Keratinocyte (primary cell): Measurements from ENCODE around the gene DCST1. TPM values are rescaled to one million over a fixed set of nuclear protein-coding genes. Genes with fewer than 3 reads are reported as not detected.

Source experiments
- DNase-seq: peaks from one replicate; pipeline ENCODE4 v3.0.0-alpha.2; 2011; ENCODE audit warnings: low read depth, missing footprints, low spot score
- FAIRE-seq: peaks from 2 replicates; lab custom pipeline; 2011; peaks lifted over from hg19 to GRCh38; lab: Jason Lieb, UNC
- H2AFZ ChIP-seq: 2 replicates; pipeline ENCODE4 v1.6.0; 2012; ENCODE audit warnings: low read length, control low read depth, inconsistent platforms; ENCODE audit not compliant: control insufficient read depth
- H3K27ac ChIP-seq: 2 replicates; pipeline ENCODE4 v1.5.1; 2011; ENCODE audit warnings: low read length; ENCODE audit not compliant: control insufficient read depth, insufficient read depth
- H3K27me3 ChIP-seq: 3 replicates; pipeline ENCODE4 v1.6.0; 2011; ENCODE audit warnings: low read length; ENCODE audit not compliant: control insufficient read depth, insufficient read depth; ENCODE audit errors: extremely low read depth
- H3K36me3 ChIP-seq, 2 experiments: 2 replicates in 1 of 2; 3 replicates in 1 of 2; pipeline ENCODE4 v1.5.1; 2011; ENCODE audit warnings: low read length in 2 of 2, mild to moderate bottlenecking in 1 of 2; ENCODE audit not compliant: control insufficient read depth in 2 of 2, insufficient read depth in 2 of 2; ENCODE audit errors: extremely low read depth in 1 of 2
- H3K4me1 ChIP-seq: 3 replicates; pipeline ENCODE4 v1.5.1; 2011; ENCODE audit warnings: low read length; ENCODE audit not compliant: control insufficient read depth, insufficient read depth; ENCODE audit errors: extremely low read depth
- H3K4me2 ChIP-seq: 3 replicates; pipeline ENCODE4 v1.6.0; 2011; ENCODE audit warnings: low read depth, low read length; ENCODE audit not compliant: control insufficient read depth, insufficient read depth; ENCODE audit errors: extremely low read depth
- H3K4me3 ChIP-seq, 3 experiments: fragments of 200-600 bp in 1 of 3; sonication (generic) in 1 of 3; 2 replicates in 2 of 3; 3 replicates in 1 of 3; pipeline ENCODE4 v1.5.1; 2011 to 2016; ENCODE audit warnings: low read length in 3 of 3, mild to moderate bottlenecking in 3 of 3, control low read depth in 2 of 3, inconsistent platforms in 1 of 3, low read depth in 1 of 3, mixed read lengths in 1 of 3, mixed run types in 1 of 3, moderate library complexity in 1 of 3; ENCODE audit not compliant: control insufficient read depth in 2 of 3, insufficient read depth in 2 of 3; ENCODE audit errors: extremely low read depth in 1 of 3
- H3K79me2 ChIP-seq: 2 replicates; pipeline ENCODE4 v1.6.0; 2012; ENCODE audit warnings: low read length; ENCODE audit not compliant: control insufficient read depth, insufficient read depth
- H3K9ac ChIP-seq: 3 replicates; pipeline ENCODE4 v1.6.0; 2011; ENCODE audit warnings: low read length; ENCODE audit not compliant: control insufficient read depth, insufficient read depth; ENCODE audit errors: extremely low read depth
- H3K9me1 ChIP-seq: 3 replicates; pipeline ENCODE4 v1.6.0; 2011; ENCODE audit warnings: low read length; ENCODE audit not compliant: control insufficient read depth, insufficient read depth; ENCODE audit errors: extremely low read depth
- H3K9me3 ChIP-seq: 2 replicates; pipeline ENCODE4 v1.5.1; 2012; ENCODE audit warnings: low read depth, low read length; ENCODE audit not compliant: control insufficient read depth
- H4K20me1 ChIP-seq: 3 replicates; pipeline ENCODE4 v1.6.0; 2011; ENCODE audit warnings: low read length; ENCODE audit not compliant: control insufficient read depth, insufficient read depth; ENCODE audit errors: extremely low read depth
- CTCF ChIP-seq, 3 experiments: IDR thresholded peaks in 1 of 3; conservative IDR thresholded peaks in 1 of 3; optimal IDR thresholded peaks in 1 of 3; 2 replicates in 2 of 3; 3 replicates in 1 of 3; pipeline versions ENCODE3 to v1.5.1; 2011; ENCODE audit warnings: low read length in 3 of 3, mild to moderate bottlenecking in 3 of 3, moderate library complexity in 2 of 3, control low read depth in 1 of 3, inconsistent platforms in 1 of 3; ENCODE audit not compliant: insufficient read depth in 2 of 3; ENCODE audit errors: extremely low read depth in 1 of 3
- EZH2 ChIP-seq: IDR thresholded peaks from one replicate; pipeline ENCODE4 v1.6.1; 2012; ENCODE audit warnings: inconsistent platforms, mild to moderate bottlenecking, low read length, moderate library complexity
- dilution Hi-C: fragments of 300-500 bp; cut with MboI; formaldehyde crosslinking; loops from one replicate; pipeline ENCODE4 v1.7.0; 2020; ENCODE audit warnings: low sequenced_read_pairs; ENCODE audit not compliant: extremely low pct_ligation_motif_present
- polyA plus RNA-seq, 5 experiments: library from polyadenylated mRNA; depleted of rRNA in 3 of 5; stranded (reverse) in 3 of 5; stranded (forward) in 1 of 5; unstranded in 1 of 5; fragments of >200 nt; gene quantifications; 1 replicate in 1 of 5; 2 replicates in 3 of 5; 3 replicates in 1 of 5; pipeline versions ENCODE4 v1.2.1 to v1.2.3, GENCODE V29; 2011 to 2012; ENCODE audit warnings: missing spikeins in 2 of 5, low read depth in 1 of 5, low replicate concordance in 1 of 5

DCST1 gene
- polyA plus RNA-seq, 1 donor (not counting 4 experiments of a cell fraction or from before 2014, with no cell fraction given): not detected

DNA sequence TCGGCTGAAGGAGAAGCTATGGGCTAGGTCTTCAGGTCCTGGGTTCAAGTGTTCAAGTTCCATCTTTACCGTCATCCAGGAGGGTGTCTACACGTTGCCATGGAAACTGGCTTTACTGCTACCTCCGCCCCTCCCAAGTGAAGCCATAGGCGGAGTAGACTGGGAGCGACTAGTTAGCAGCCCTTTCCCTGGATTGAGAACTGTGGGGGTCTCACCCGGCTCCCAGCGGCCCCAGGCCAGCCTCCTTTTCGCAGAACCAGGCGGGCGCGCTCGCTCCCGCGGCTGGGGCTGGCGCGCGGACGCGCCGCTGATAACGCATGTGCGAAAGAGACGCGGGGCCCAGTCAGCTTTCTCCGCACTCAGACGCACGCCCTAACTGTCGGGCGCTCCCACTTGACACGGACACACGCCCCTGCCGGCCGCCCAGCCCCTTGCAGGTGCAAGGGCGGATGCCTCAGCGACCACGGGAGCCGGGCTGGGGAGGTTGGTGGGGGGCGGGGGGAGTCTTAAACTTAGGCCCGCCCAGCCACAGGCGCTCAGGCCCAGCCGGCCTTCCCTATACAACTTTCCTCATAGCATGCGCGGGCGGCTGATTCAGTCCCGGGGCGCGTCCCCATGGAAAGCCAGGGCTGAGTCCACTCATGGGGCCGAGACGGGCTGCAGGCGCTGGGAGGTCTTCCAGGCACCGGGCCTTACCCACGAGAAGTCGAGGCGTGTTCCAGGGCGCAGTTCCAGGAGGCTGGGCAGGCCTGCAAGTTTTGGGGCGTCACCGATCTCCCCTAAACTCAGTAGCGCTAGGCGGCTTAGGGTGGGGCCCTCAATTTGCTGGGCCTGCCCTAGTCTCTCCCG, 37.3 kb downstream of the DCST1 start:
- Histone ChIP-seq H3K9me3 (no peaks in the 10 kb centered on the region), H3K79me2 (no peaks in the 10 kb centered on the region), H3K27ac (peak overlapping the region; percentile 14), H4K20me1 (no peaks in the 10 kb centered on the region), H3K9ac (peak overlapping the region; percentile 63), H3K4me2 (peak overlapping the region; percentile 86), H3K36me3 (peaks cover 0 to 18% of the 10 kb centered on the region in 2 experiments), H3K4me1 (peaks cover 21% of the 10 kb centered on the region), H3K4me3 (peak overlapping the region in 2 of 3 experiments; percentile 42 to 59), H2AFZ (peak overlapping the region; percentile 33), H3K27me3 (no peaks in the 10 kb centered on the region), H3K9me1 (no peaks in the 10 kb centered on the region)
- no peak for FAIRE-seq
- dilution Hi-C loops: no loop called here
- DNase-seq: no peak
- no peak for TF ChIP-seq EZH2
- TF ChIP-seq CTCF (optimal IDR thresholded peaks at IDR 0.05 in 1 of 3, IDR thresholded peaks at IDR 0.05 in 1 of 3, conservative IDR thresholded peaks at IDR 0.05 in 1 of 3; ENCODE audit: extremely low read depth in 1 of 3, insufficient read depth in 2 of 3, low read length in 3 of 3): peak in 2 of 3 experiments; percentile 30 to 49

DNA sequence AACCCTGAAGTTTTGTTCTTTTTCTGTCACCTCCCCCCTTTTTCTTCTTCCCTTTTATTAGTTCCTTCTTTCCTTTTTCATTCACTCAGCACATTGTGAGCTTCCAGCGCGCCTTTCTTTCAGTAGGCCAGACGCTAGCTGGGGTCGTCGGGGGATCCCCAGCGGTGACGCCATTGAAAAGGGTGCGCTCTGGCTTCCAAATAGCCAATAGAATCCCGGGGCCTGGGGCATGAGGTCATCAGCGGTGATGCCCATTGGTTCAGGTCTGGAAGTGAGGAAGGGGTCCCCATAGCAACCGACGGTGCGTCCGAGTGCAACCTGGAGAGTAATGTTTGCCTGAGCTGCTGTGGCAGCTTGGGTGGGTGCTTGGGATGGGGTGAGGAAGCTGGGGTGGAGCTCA, 38.1 kb downstream of the DCST1 start:
- Histone ChIP-seq H2AFZ (no peak overlapping the region), H3K36me3 (peaks cover 0 to 14% of the 10 kb centered on the region in 2 experiments), H3K4me3 (no peak overlapping the region), H3K9me1 (no peaks in the 10 kb centered on the region), H3K9ac (no peak overlapping the region), H3K4me2 (peak overlapping the region; percentile 86), H3K4me1 (peaks cover 21% of the 10 kb centered on the region), H4K20me1 (no peaks in the 10 kb centered on the region), H3K9me3 (no peaks in the 10 kb centered on the region), H3K79me2 (no peaks in the 10 kb centered on the region), H3K27me3 (no peaks in the 10 kb centered on the region), H3K27ac (no peak overlapping the region)
- dilution Hi-C loops: no loop called here
- FAIRE-seq (no peak), DNase-seq (no peak)
- TF ChIP-seq CTCF (optimal IDR thresholded peaks at IDR 0.05 in 1 of 3, IDR thresholded peaks at IDR 0.05 in 1 of 3, conservative IDR thresholded peaks at IDR 0.05 in 1 of 3; ENCODE audit: extremely low read depth in 1 of 3, insufficient read depth in 2 of 3, low read length in 3 of 3) (no peak), EZH2 (no peak)
